ENCODE data around the gene KRTAP5-8. TPM values are rescaled to one million over a fixed set of nuclear protein-coding genes. Genes with fewer than 3 reads are reported as not detected.

KRTAP5-8 gene
- total RNA-seq, 4 donors from 2014 or later: 0.57 to 0.66 TPM; not detected in 2

DNA sequence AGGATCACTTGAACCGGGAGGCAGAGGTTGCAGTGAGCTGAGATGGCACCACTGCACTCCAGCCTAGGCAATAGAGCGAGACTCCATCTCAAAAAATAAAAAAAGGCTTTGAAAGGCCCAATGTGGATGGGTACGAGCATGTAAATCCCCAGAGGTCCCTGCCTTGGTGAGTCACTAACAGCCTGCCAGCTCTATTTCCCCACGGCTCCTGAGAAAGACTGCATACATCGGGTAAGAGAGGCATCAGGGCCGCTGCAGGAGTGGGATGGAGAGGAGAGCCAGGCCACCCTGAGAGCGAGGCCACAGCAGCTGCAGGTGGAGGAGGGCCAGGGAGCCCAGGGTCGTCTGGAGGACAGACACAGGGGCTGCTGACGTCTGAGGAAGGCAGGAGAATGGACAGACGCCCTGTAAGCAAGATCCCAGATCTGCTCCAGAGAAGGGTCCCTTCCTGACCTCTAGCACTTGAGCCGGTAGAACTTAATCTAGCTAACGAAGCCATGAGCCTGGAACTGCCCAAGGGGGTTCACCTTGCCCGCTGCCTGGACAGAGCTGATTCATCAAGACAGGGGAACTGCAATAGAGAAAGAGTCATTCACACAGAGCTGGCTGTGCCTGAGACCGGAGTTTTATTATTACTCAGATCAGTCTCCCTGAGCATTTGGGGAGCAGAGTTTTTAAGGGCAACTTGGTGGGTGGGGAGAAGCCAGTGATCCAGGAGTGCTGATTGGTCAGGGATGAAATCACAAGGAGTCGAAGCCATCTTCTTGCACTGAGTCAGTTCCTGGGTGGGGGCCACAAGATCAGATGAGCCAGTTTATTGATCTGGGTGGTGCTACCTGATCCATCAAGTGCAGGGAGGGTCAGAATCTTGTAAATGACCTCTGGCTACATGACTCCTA, 5.3 kb downstream of the KRTAP5-8 start:
- TF ChIP-seq, protein P1, sequence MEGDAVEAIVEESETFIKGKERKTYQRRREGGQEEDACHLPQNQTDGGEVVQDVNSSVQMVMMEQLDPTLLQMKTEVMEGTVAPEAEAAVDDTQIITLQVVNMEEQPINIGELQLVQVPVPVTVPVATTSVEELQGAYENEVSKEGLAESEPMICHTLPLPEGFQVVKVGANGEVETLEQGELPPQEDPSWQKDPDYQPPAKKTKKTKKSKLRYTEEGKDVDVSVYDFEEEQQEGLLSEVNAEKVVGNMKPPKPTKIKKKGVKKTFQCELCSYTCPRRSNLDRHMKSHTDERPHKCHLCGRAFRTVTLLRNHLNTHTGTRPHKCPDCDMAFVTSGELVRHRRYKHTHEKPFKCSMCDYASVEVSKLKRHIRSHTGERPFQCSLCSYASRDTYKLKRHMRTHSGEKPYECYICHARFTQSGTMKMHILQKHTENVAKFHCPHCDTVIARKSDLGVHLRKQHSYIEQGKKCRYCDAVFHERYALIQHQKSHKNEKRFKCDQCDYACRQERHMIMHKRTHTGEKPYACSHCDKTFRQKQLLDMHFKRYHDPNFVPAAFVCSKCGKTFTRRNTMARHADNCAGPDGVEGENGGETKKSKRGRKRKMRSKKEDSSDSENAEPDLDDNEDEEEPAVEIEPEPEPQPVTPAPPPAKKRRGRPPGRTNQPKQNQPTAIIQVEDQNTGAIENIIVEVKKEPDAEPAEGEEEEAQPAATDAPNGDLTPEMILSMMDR (IDR thresholded peaks at IDR 0.05; ENCODE audit: low read depth): no peak

- TF ChIP-seq, protein P1 (IDR thresholded peaks at IDR 0.05; ENCODE audit: low read depth): no peak
These were observed 6.0 kb downstream of the KRTAP5-8 start for GRCh38 chr11:71543866-71544265.

GRCh38 chr11:71544525-71545214, 6.8 kb downstream of the KRTAP5-8 start:
- TF ChIP-seq, protein P1 (IDR thresholded peaks at IDR 0.05; ENCODE audit: low read depth): no peak

- TF ChIP-seq, protein P1 (IDR thresholded peaks at IDR 0.05; ENCODE audit: low read depth): no peak
These were observed 7.7 kb downstream of the KRTAP5-8 start for GRCh38 chr11:71545405-71545966.

DNA sequence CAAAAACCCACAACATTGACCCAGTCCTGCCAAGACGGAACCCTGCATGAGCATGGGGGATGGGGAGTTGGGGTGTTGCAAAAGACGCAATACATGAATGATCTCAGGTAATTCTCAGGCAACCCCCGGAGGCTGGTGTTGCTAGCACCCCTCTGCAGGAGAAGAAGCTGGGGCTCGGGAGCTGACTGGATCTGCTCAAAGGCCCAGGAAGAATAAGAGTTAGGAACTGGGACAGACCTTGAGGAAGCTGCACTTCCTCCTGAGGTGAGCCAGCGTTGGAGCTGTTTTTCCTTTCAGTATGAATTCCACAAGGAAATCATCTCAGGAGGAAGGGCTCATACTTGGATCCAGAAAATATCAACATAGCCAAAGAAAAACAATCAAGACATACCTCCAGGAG, 10.3 kb downstream of the KRTAP5-8 start, which contains the start of gene KRTAP5-9:
Gene KRTAP5-9, plus strand, starts transcription at position 301 of the 400 bp plus-strand sequence. CDS start 238 bp downstream, outside the sequence.
- TF ChIP-seq, protein P1 (IDR thresholded peaks at IDR 0.05; ENCODE audit: low read depth): no peak

DNA sequence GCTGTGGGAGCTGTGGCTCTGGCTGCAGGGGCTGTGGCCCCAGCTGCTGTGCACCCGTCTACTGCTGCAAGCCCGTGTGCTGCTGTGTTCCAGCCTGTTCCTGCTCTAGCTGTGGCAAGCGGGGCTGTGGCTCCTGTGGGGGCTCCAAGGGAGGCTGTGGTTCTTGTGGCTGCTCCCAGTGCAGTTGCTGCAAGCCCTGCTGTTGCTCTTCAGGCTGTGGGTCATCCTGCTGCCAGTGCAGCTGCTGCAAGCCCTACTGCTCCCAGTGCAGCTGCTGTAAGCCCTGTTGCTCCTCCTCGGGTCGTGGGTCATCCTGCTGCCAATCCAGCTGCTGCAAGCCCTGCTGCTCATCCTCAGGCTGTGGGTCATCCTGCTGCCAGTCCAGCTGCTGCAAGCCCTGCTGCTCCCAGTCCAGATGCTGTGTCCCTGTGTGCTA, 10.9 kb downstream of the KRTAP5-8 start:
- TF ChIP-seq, protein P1 (IDR thresholded peaks at IDR 0.05; ENCODE audit: low read depth): no peak

DNA sequence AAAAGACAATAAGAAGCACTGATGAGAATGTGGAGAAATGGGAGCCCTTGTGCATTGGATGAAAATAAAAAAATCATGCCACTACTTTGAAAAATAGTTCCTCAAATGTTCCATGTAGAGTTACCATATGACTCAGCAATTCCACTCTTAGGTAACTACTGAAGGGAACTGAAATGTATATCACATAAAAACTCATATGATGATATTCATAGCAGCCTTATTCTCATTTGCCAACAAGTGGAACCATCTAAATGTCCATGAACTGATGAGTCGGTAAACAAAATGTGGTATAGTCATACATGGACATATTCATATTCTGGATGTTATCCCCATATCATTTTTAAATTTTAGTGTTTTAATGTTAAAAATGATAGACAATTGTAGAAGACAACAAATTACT, 13.9 kb downstream of the KRTAP5-8 start:
- TF ChIP-seq, protein P1 (IDR thresholded peaks at IDR 0.05; ENCODE audit: low read depth): no peak

Data from subcutaneous adipose tissue (tissue), 4 donors.